Mesendoderm (in vitro differentiated cells): ENCODE data around the gene JPH3.

Experiments
- DNase-seq: peaks from one replicate; pipeline ENCODE4 v3.0.0; 2013
- H2AK5ac ChIP-seq: 2 replicates; pipeline ENCODE4 v1.6.1; 2013; ENCODE audit warnings: low read length, inconsistent platforms
- H2BK120ac ChIP-seq: 2 replicates; pipeline ENCODE4 v1.6.1; 2013; ENCODE audit warnings: low read depth, mild to moderate bottlenecking, low read length, moderate library complexity, mixed read lengths
- H2BK15ac ChIP-seq: replicated peaks from 2 replicates; pipeline ENCODE4 v1.6.1; 2013; ENCODE audit warnings: low read depth, mild to moderate bottlenecking, moderate library complexity
- H2BK5ac ChIP-seq: 2 replicates; pipeline ENCODE4 v1.6.1; 2013; ENCODE audit warnings: low read length, inconsistent platforms
- H3K18ac ChIP-seq: 2 replicates; pipeline ENCODE4 v1.6.1; 2013; ENCODE audit warnings: mild to moderate bottlenecking, low read length, mixed read lengths
- H3K23ac ChIP-seq: one replicate; pipeline ENCODE4 v1.6.1; 2013; ENCODE audit warnings: low read length
- H3K27ac ChIP-seq: 2 replicates; pipeline ENCODE4 v1.5.1; 2013; ENCODE audit warnings: low read depth, mild to moderate bottlenecking, inconsistent platforms, low read length, moderate library complexity
- H3K27me3 ChIP-seq: 2 replicates; pipeline ENCODE4 v1.6.1; 2013; ENCODE audit warnings: low read length, control low read depth, mild to moderate bottlenecking, inconsistent platforms; ENCODE audit not compliant: insufficient read depth, poor library complexity
- H3K36me3 ChIP-seq: 2 replicates; pipeline ENCODE4 v1.6.1; 2013; ENCODE audit warnings: low read length, inconsistent platforms; ENCODE audit not compliant: control insufficient read depth, insufficient read depth
- H3K4ac ChIP-seq: one replicate; pipeline ENCODE4 v1.6.1; 2013; ENCODE audit warnings: low read depth, mild to moderate bottlenecking, low read length, moderate library complexity
- H3K4me1 ChIP-seq: 2 replicates; pipeline ENCODE4 v1.6.1; 2013; ENCODE audit warnings: low read depth, low read length, inconsistent platforms; ENCODE audit not compliant: control insufficient read depth
- H3K4me2 ChIP-seq: 2 replicates; pipeline ENCODE4 v1.6.1; 2013; ENCODE audit warnings: low read length
- H3K4me3 ChIP-seq: 2 replicates; pipeline ENCODE4 v1.5.1; 2013; ENCODE audit warnings: mild to moderate bottlenecking, low read length
- H3K56ac ChIP-seq: one replicate; pipeline ENCODE4 v1.6.1; 2013; ENCODE audit warnings: low read length
- H3K79me1 ChIP-seq: 2 replicates; pipeline ENCODE4 v1.6.1; 2013; ENCODE audit warnings: low read length, inconsistent platforms
- H3K79me2 ChIP-seq: 2 replicates; pipeline ENCODE4 v1.6.1; 2013; ENCODE audit warnings: mild to moderate bottlenecking, low read length; ENCODE audit not compliant: control insufficient read depth, insufficient read depth
- H3K9ac ChIP-seq: 2 replicates; pipeline ENCODE4 v1.6.1; 2013; ENCODE audit warnings: low read length, inconsistent platforms
- H4K5ac ChIP-seq: one replicate; pipeline ENCODE4 v1.6.1; 2013; ENCODE audit warnings: low read length
- H4K8ac ChIP-seq: one replicate; pipeline ENCODE4 v1.6.1; 2013; ENCODE audit warnings: low read depth, mild to moderate bottlenecking, control low read depth, low read length, moderate library complexity
- WGBS: extraction: QIAGEN DNeasy Blood & Tissue Kit; methylation state at CpG from one replicate; pipeline ENCODE4 v1.1.7; 2013; ENCODE audit warnings: low lambda C conversion rate, missing lambda C conversion rate; ENCODE audit not compliant: insufficient coverage; ENCODE audit errors: extremely low coverage; 5-methylcytosine and 5-hydroxymethylcytosine counted together

Gene JPH3

GRCh38 chr16:87697792-87698191, 95.5 kb downstream of the JPH3 start:
- Histone ChIP-seq H3K4me2 (no peak overlapping the region), H2BK120ac (no peak overlapping the region), H3K27ac (no peak overlapping the region), H3K9ac (no peak overlapping the region), H3K23ac (no peak overlapping the region), H3K4me1 (no peaks in the 10 kb centered on the region), H3K18ac (no peak overlapping the region), H2AK5ac (no peak overlapping the region), H3K56ac (no peak overlapping the region), H4K8ac (no peak overlapping the region), H4K5ac (no peak overlapping the region), H3K4ac (no peak overlapping the region), H2BK5ac (no peak overlapping the region), H3K27me3 (no peaks in the 10 kb centered on the region), H3K4me3 (no peak overlapping the region), H2BK15ac (no peak overlapping the region), H3K36me3 (no peaks in the 10 kb centered on the region), H3K79me2 (no peaks in the 10 kb centered on the region), H3K79me1 (no peaks in the 10 kb centered on the region)
- WGBS: no CpG with 5 or more reads among the region's 14 CpGs
- no peak for DNase-seq

- WGBS: no CpG with 5 or more reads among the region's 7 CpGs
- Histone ChIP-seq H3K4ac (no peak overlapping the region), H4K5ac (no peak overlapping the region), H3K79me2 (no peaks in the 10 kb centered on the region), H3K36me3 (no peaks in the 10 kb centered on the region), H3K9ac (no peak overlapping the region), H3K4me1 (no peaks in the 10 kb centered on the region), H2BK120ac (no peak overlapping the region), H3K56ac (no peak overlapping the region), H2BK5ac (no peak overlapping the region), H3K4me2 (no peak overlapping the region), H3K18ac (no peak overlapping the region), H4K8ac (no peak overlapping the region), H3K27ac (no peak overlapping the region), H3K79me1 (no peaks in the 10 kb centered on the region), H3K27me3 (no peaks in the 10 kb centered on the region), H2BK15ac (no peak overlapping the region), H3K4me3 (no peak overlapping the region), H2AK5ac (no peak overlapping the region), H3K23ac (no peak overlapping the region)
- DNase-seq: no peak
These were observed 95.9 kb downstream of the JPH3 start for GRCh38 chr16:87698241-87698640.

- H3K4me3 ChIP-seq: no peak overlapping the region
- no peak for DNase-seq
- H3K56ac ChIP-seq: no peak overlapping the region
- no peaks in the 10 kb centered on the region for H3K36me3 ChIP-seq
- H3K27me3 ChIP-seq: no peaks in the 10 kb centered on the region
- H3K9ac ChIP-seq: no peak overlapping the region
- H3K23ac ChIP-seq: no peak overlapping the region
- no peak overlapping the region for H3K18ac ChIP-seq
- no peaks in the 10 kb centered on the region for H3K79me1 ChIP-seq
- no peaks in the 10 kb centered on the region for H3K79me2 ChIP-seq
- H4K8ac ChIP-seq: no peak overlapping the region
- H2BK15ac ChIP-seq: no peak overlapping the region
- H3K4me1 ChIP-seq: no peaks in the 10 kb centered on the region
- no peak overlapping the region for H4K5ac ChIP-seq
- H3K4me2 ChIP-seq: no peak overlapping the region
- WGBS: no CpG with 5 or more reads among the region's 20 CpGs
- no peak overlapping the region for H2AK5ac ChIP-seq
- no peak overlapping the region for H3K27ac ChIP-seq
- no peak overlapping the region for H2BK120ac ChIP-seq
- H3K4ac ChIP-seq: no peak overlapping the region
- no peak overlapping the region for H2BK5ac ChIP-seq
These were observed 96.4 kb downstream of the JPH3 start for GRCh38 chr16:87698676-87699199.

DNA sequence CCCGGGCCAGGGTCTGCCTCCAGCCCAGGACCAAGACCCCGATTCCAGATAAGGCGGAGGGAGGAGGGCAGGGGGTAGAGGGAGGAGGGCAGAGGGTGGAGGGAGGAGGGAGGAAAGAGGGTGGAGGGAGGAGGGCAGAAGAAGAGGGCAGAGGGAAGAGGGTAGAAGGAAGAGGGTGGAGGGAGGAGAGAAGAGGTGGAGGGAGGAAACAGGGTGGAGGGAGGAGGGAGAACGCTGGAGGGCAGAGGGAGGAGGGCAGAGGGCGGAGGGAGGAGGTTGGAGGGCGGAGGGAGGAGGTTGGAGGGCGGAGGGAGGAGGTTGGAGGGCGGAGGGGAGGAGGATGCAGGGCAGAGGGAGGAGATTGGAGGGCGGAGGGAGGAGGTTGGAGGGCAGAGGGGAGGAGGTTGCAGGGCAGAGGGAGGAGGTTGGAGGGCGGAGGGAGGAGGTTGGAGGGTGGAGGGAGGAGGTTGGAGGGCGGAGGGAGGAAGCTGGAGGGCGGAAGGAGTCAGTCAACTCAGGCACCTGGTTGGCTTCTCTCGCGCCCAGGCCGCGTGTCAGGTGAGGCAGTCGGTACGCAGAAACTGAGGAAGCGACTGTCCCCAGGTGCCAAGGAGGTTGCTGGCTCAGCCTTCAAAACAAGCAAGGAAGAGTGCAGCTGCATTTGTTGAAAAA, 98.2 kb downstream of the JPH3 start:
- Histone ChIP-seq H3K4me1 (no peaks in the 10 kb centered on the region), H2AK5ac (no peak overlapping the region), H4K8ac (no peak overlapping the region), H3K4ac (no peak overlapping the region), H3K27ac (no peak overlapping the region), H3K27me3 (no peaks in the 10 kb centered on the region), H3K79me1 (peaks cover 2% of the 10 kb centered on the region), H4K5ac (no peak overlapping the region), H2BK15ac (no peak overlapping the region), H3K18ac (no peak overlapping the region), H3K4me3 (no peak overlapping the region), H3K4me2 (no peak overlapping the region), H2BK120ac (no peak overlapping the region), H3K79me2 (no peaks in the 10 kb centered on the region), H2BK5ac (no peak overlapping the region), H3K23ac (no peak overlapping the region), H3K9ac (no peak overlapping the region), H3K56ac (no peak overlapping the region), H3K36me3 (no peaks in the 10 kb centered on the region)
- DNase-seq: no peak
- WGBS: no CpG with 5 or more reads among the region's 19 CpGs

DNA sequence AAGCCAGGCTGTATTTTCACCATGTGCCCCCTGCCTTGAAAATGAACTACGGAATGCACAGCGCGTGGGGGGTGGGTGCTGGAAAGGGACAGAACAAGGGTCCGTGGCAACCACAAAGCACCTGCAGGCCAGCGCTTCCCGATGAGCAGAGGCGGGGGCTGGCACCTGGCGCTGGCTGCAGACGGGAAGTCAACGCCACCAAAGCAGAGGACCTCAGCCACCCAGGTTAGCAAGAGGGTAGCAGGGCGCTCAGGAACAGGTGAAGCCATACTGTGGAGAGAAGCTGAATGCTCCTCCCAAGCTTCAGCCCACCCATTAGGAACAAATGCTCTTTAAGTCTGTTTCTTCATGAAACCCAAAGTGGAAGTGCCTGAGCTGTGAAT, 98.8 kb downstream of the JPH3 start:
- Histone ChIP-seq H3K4me3 (no peak overlapping the region), H3K79me1 (peaks cover 2% of the 10 kb centered on the region), H3K4me2 (no peak overlapping the region), H2BK15ac (no peak overlapping the region), H2BK120ac (no peak overlapping the region), H3K56ac (no peak overlapping the region), H3K27me3 (no peaks in the 10 kb centered on the region), H3K36me3 (no peaks in the 10 kb centered on the region), H3K27ac (no peak overlapping the region), H3K18ac (no peak overlapping the region), H3K4ac (no peak overlapping the region), H3K23ac (no peak overlapping the region), H3K4me1 (no peaks in the 10 kb centered on the region), H4K5ac (no peak overlapping the region), H3K79me2 (no peaks in the 10 kb centered on the region), H2BK5ac (no peak overlapping the region), H2AK5ac (no peak overlapping the region), H4K8ac (no peak overlapping the region), H3K9ac (no peak overlapping the region)
- WGBS: no CpG with 5 or more reads among the region's 11 CpGs
- DNase-seq: no peak

DNA sequence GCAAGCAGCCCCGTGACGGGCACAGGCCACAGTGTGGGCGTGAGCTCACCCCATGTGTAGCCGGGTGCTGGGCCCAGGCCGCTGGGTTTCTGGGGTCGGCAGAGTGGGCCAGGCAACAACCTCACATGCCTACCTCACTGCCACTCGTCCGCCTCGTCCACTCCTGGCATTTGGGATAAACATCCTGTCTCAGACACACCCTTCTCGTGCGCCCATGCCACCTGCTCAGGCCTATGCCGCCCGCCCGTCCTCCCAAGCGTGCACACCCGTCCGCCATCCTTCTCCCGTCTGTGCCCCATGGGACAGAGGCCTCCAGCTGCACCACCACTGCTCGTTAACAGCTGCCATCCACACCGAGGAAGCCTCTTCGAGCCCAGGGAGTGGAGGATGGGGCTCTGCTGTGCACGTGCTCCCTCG, 99.2 kb downstream of the JPH3 start:
- no peak overlapping the region for H2BK120ac ChIP-seq
- H2AK5ac ChIP-seq: no peak overlapping the region
- no peak overlapping the region for H3K4ac ChIP-seq
- no peak overlapping the region for H3K9ac ChIP-seq
- no peak overlapping the region for H4K5ac ChIP-seq
- no peaks in the 10 kb centered on the region for H3K79me2 ChIP-seq
- no peak overlapping the region for H3K27ac ChIP-seq
- no peak overlapping the region for H3K4me3 ChIP-seq
- no peak overlapping the region for H3K23ac ChIP-seq
- no peak overlapping the region for H3K4me2 ChIP-seq
- H3K27me3 ChIP-seq: no peaks in the 10 kb centered on the region
- no peak overlapping the region for H2BK15ac ChIP-seq
- no peak for DNase-seq
- WGBS: no CpG with 5 or more reads among the region's 23 CpGs
- H3K18ac ChIP-seq: no peak overlapping the region
- H3K79me1 ChIP-seq: peaks cover 2% of the 10 kb centered on the region
- no peak overlapping the region for H4K8ac ChIP-seq
- H3K36me3 ChIP-seq: no peaks in the 10 kb centered on the region
- H3K4me1 ChIP-seq: no peaks in the 10 kb centered on the region
- no peak overlapping the region for H2BK5ac ChIP-seq
- H3K56ac ChIP-seq: no peak overlapping the region
